Ovary (tissue), 3 donors: Measurements from ENCODE around the gene CSRP3.

Experiments used
- CTCF ChIP-seq, 3 donors: fragments of 450-650 bp in 2 of 3; fragments of 200-600 bp in 1 of 3; IDR thresholded peaks; one replicate each; pipeline versions ENCODE4 v1.5.1 to v1.8.0; 2016 to 2022; ENCODE audit warnings: antibody characterized with exemption in 3 of 3, mild to moderate bottlenecking in 1 of 3
- EP300 ChIP-seq: sonication (generic); formaldehyde crosslinking; IDR thresholded peaks from one replicate; pipeline ENCODE4 v1.6.1; 2017; ENCODE audit warnings: antibody characterized with exemption
- POLR2A ChIP-seq: fragments of 450-650 bp; IDR thresholded peaks from one replicate; pipeline ENCODE4 v1.6.1; 2017; ENCODE audit warnings: antibody characterized with exemption, mild to moderate bottlenecking, moderate library complexity
- donor health status: DM: no; HTN: no; CAD: no.

- TF ChIP-seq CTCF (IDR thresholded peaks at IDR 0.05): no peak
- TF ChIP-seq POLR2A: no peak
- no peak for TF ChIP-seq EP300
These were observed 7.0 kb downstream of the CSRP3 start for GRCh38 chr11:19194620-19195308.
